ENCODE measurements around the gene NPC2.
"Not testable (repeated sequence)": the region's sequence is repeated elsewhere in the genome, so short reads cannot be mapped to it uniquely, and the experiment has no call there.

Gene NPC2

GRCh38 chr14:74454397-74454796 lies 38.7 kb downstream of the NPC2 start:
- not testable (repeated sequence) for H3K36me3 ChIP-seq (ENCODE audit: control insufficient read depth, insufficient read depth, low read length); H3K18ac ChIP-seq (ENCODE audit: low read length); H3K79me1 ChIP-seq (ENCODE audit: low read length); H4K5ac ChIP-seq (ENCODE audit: low read length); H3K27ac ChIP-seq (ENCODE audit: low read depth, low read length); H2AK5ac ChIP-seq (ENCODE audit: low read length); H2BK5ac ChIP-seq (ENCODE audit: low read length); H3K4ac ChIP-seq (ENCODE audit: low read depth, low read length); DNase-seq; H3K4me1 ChIP-seq (ENCODE audit: control insufficient read depth, low read depth, low read length); H3K9ac ChIP-seq (ENCODE audit: low read length); H3K4me3 ChIP-seq (ENCODE audit: low read length); H3K27me3 ChIP-seq (ENCODE audit: insufficient read depth, low read length, poor library complexity); H2BK15ac ChIP-seq (replicated peaks; ENCODE audit: low read depth); H3K4me2 ChIP-seq (ENCODE audit: low read length); H2BK120ac ChIP-seq (ENCODE audit: low read depth, low read length); H3K23ac ChIP-seq (ENCODE audit: low read length); H3K79me2 ChIP-seq (ENCODE audit: control insufficient read depth, insufficient read depth, low read length); H3K56ac ChIP-seq (ENCODE audit: low read length); H4K8ac ChIP-seq (ENCODE audit: low read depth, low read length)
- WGBS (ENCODE audit: extremely low coverage, insufficient coverage, low lambda C conversion rate), result no CpG with 5 or more reads among the region's 5 CpGs

- H2AK5ac ChIP-seq (ENCODE audit: low read length), result no peak overlapping the region
- H3K36me3 ChIP-seq (ENCODE audit: control insufficient read depth, insufficient read depth, low read length), result no peaks in the 10 kb centered on the region
- H3K56ac ChIP-seq (ENCODE audit: low read length), result no peak overlapping the region
- no peak overlapping the region for H3K18ac ChIP-seq (ENCODE audit: low read length)
- H3K4me2 ChIP-seq (ENCODE audit: low read length), result no peak overlapping the region
- H3K79me2 ChIP-seq (ENCODE audit: control insufficient read depth, insufficient read depth, low read length), result no peaks in the 10 kb centered on the region
- H2BK5ac ChIP-seq (ENCODE audit: low read length), result no peak overlapping the region
- no peaks in the 10 kb centered on the region for H3K27me3 ChIP-seq (ENCODE audit: insufficient read depth, low read length, poor library complexity)
- no CpG with 5 or more reads among the region's 3 CpGs for WGBS (ENCODE audit: extremely low coverage, insufficient coverage, low lambda C conversion rate)
- no peak overlapping the region for H4K8ac ChIP-seq (ENCODE audit: low read depth, low read length)
- peak; percentile 83 for DNase-seq
- H2BK15ac ChIP-seq (replicated peaks; ENCODE audit: low read depth), result no peak overlapping the region
- H3K9ac ChIP-seq (ENCODE audit: low read length), result no peak overlapping the region
- no peaks in the 10 kb centered on the region for H3K79me1 ChIP-seq (ENCODE audit: low read length)
- no peak overlapping the region for H3K27ac ChIP-seq (ENCODE audit: low read depth, low read length)
- peaks cover 6% of the 10 kb centered on the region for H3K4me1 ChIP-seq (ENCODE audit: control insufficient read depth, low read depth, low read length)
- no peak overlapping the region for H2BK120ac ChIP-seq (ENCODE audit: low read depth, low read length)
- no peak overlapping the region for H3K4ac ChIP-seq (ENCODE audit: low read depth, low read length)
- no peak overlapping the region for H3K4me3 ChIP-seq (ENCODE audit: low read length)
- no peak overlapping the region for H3K23ac ChIP-seq (ENCODE audit: low read length)
- no peak overlapping the region for H4K5ac ChIP-seq (ENCODE audit: low read length)
Observed at GRCh38 chr14:74444866-74445265, 48.2 kb downstream of the NPC2 start.

GRCh38 chr14:74442757-74443156 lies 50.3 kb downstream of the NPC2 start:
- H2BK5ac ChIP-seq (ENCODE audit: low read length), result peak overlapping the region; percentile 61
- H3K9ac ChIP-seq (ENCODE audit: low read length), result no peak overlapping the region
- no peak overlapping the region for H2AK5ac ChIP-seq (ENCODE audit: low read length)
- DNase-seq, result no peak
- no peaks in the 10 kb centered on the region for H3K36me3 ChIP-seq (ENCODE audit: control insufficient read depth, insufficient read depth, low read length)
- no peak overlapping the region for H3K23ac ChIP-seq (ENCODE audit: low read length)
- peaks cover 8% of the 10 kb centered on the region for H3K4me1 ChIP-seq (ENCODE audit: control insufficient read depth, low read depth, low read length)
- H4K5ac ChIP-seq (ENCODE audit: low read length), result no peak overlapping the region
- H2BK120ac ChIP-seq (ENCODE audit: low read depth, low read length), result no peak overlapping the region
- peak overlapping the region; percentile 79 for H3K27ac ChIP-seq (ENCODE audit: low read depth, low read length)
- H3K4me2 ChIP-seq (ENCODE audit: low read length), result no peak overlapping the region
- no peak overlapping the region for H3K4me3 ChIP-seq (ENCODE audit: low read length)
- H3K4ac ChIP-seq (ENCODE audit: low read depth, low read length), result no peak overlapping the region
- no peaks in the 10 kb centered on the region for H3K27me3 ChIP-seq (ENCODE audit: insufficient read depth, low read length, poor library complexity)
- no peak overlapping the region for H4K8ac ChIP-seq (ENCODE audit: low read depth, low read length)
- H2BK15ac ChIP-seq (replicated peaks; ENCODE audit: low read depth), result no peak overlapping the region
- no peaks in the 10 kb centered on the region for H3K79me1 ChIP-seq (ENCODE audit: low read length)
- H3K79me2 ChIP-seq (ENCODE audit: control insufficient read depth, insufficient read depth, low read length), result no peaks in the 10 kb centered on the region
- peak overlapping the region; percentile 29 for H3K18ac ChIP-seq (ENCODE audit: low read length)
- H3K56ac ChIP-seq (ENCODE audit: low read length), result peak overlapping the region; percentile 77

GRCh38 chr14:74441113-74441512 lies 52.0 kb downstream of the NPC2 start:
- Histone ChIP-seq H3K4me2 (ENCODE audit: low read length) (no peak overlapping the region), H3K23ac (ENCODE audit: low read length) (no peak overlapping the region), H3K4ac (ENCODE audit: low read depth, low read length) (peak overlapping the region; percentile 37), H3K79me2 (ENCODE audit: control insufficient read depth, insufficient read depth, low read length) (no peaks in the 10 kb centered on the region), H2BK15ac (replicated peaks; ENCODE audit: low read depth) (peak overlapping the region; percentile 6), H3K56ac (ENCODE audit: low read length) (peak overlapping the region; percentile 28), H3K36me3 (ENCODE audit: control insufficient read depth, insufficient read depth, low read length) (no peaks in the 10 kb centered on the region), H3K4me3 (ENCODE audit: low read length) (no peak overlapping the region), H2AK5ac (ENCODE audit: low read length) (no peak overlapping the region), H3K18ac (ENCODE audit: low read length) (peak overlapping the region; percentile 94), H3K27ac (ENCODE audit: low read depth, low read length) (peak overlapping the region; percentile 59), H3K9ac (ENCODE audit: low read length) (peak overlapping the region; percentile 15), H3K79me1 (ENCODE audit: low read length) (no peaks in the 10 kb centered on the region), H4K5ac (ENCODE audit: low read length) (no peak overlapping the region), H3K27me3 (ENCODE audit: insufficient read depth, low read length, poor library complexity) (no peaks in the 10 kb centered on the region), H2BK120ac (ENCODE audit: low read depth, low read length) (peak overlapping the region; percentile 76), H4K8ac (ENCODE audit: low read depth, low read length) (no peak overlapping the region), H2BK5ac (ENCODE audit: low read length) (no peak overlapping the region), H3K4me1 (ENCODE audit: control insufficient read depth, low read depth, low read length) (peaks cover 8% of the 10 kb centered on the region)
- no CpG with 5 or more reads among the region's 3 CpGs for WGBS (ENCODE audit: extremely low coverage, insufficient coverage, low lambda C conversion rate)
- DNase-seq, result no peak

- no peak overlapping the region for H2BK120ac ChIP-seq (ENCODE audit: low read depth, low read length)
- H3K56ac ChIP-seq (ENCODE audit: low read length), result no peak overlapping the region
- peak; percentile 84 for DNase-seq
- H3K18ac ChIP-seq (ENCODE audit: low read length), result no peak overlapping the region
- no peak overlapping the region for H4K8ac ChIP-seq (ENCODE audit: low read depth, low read length)
- no peaks in the 10 kb centered on the region for H3K27me3 ChIP-seq (ENCODE audit: insufficient read depth, low read length, poor library complexity)
- no peaks in the 10 kb centered on the region for H3K79me1 ChIP-seq (ENCODE audit: low read length)
- H2AK5ac ChIP-seq (ENCODE audit: low read length), result no peak overlapping the region
- WGBS (ENCODE audit: extremely low coverage, insufficient coverage, low lambda C conversion rate), result no CpG with 5 or more reads among the region's 3 CpGs
- no peak overlapping the region for H4K5ac ChIP-seq (ENCODE audit: low read length)
- H3K23ac ChIP-seq (ENCODE audit: low read length), result no peak overlapping the region
- no peak overlapping the region for H2BK5ac ChIP-seq (ENCODE audit: low read length)
- no peak overlapping the region for H3K4me3 ChIP-seq (ENCODE audit: low read length)
- no peak overlapping the region for H3K27ac ChIP-seq (ENCODE audit: low read depth, low read length)
- H3K79me2 ChIP-seq (ENCODE audit: control insufficient read depth, insufficient read depth, low read length), result no peaks in the 10 kb centered on the region
- H3K36me3 ChIP-seq (ENCODE audit: control insufficient read depth, insufficient read depth, low read length), result no peaks in the 10 kb centered on the region
- H3K4ac ChIP-seq (ENCODE audit: low read depth, low read length), result no peak overlapping the region
- H3K4me1 ChIP-seq (ENCODE audit: control insufficient read depth, low read depth, low read length), result peaks cover 8% of the 10 kb centered on the region
- no peak overlapping the region for H3K9ac ChIP-seq (ENCODE audit: low read length)
- H2BK15ac ChIP-seq (replicated peaks; ENCODE audit: low read depth), result no peak overlapping the region
- no peak overlapping the region for H3K4me2 ChIP-seq (ENCODE audit: low read length)
Observed at GRCh38 chr14:74438351-74438915, 54.7 kb downstream of the NPC2 start.

GRCh38 chr14:74437496-74438053 lies 55.5 kb downstream of the NPC2 start:
- Histone ChIP-seq H2BK120ac (ENCODE audit: low read depth, low read length) (no peak overlapping the region), H3K4me1 (ENCODE audit: control insufficient read depth, low read depth, low read length) (peaks cover 2% of the 10 kb centered on the region), H3K79me1 (ENCODE audit: low read length) (no peaks in the 10 kb centered on the region), H3K4me3 (ENCODE audit: low read length) (no peak overlapping the region), H4K8ac (ENCODE audit: low read depth, low read length) (no peak overlapping the region), H3K9ac (ENCODE audit: low read length) (no peak overlapping the region), H3K27ac (ENCODE audit: low read depth, low read length) (no peak overlapping the region), H4K5ac (ENCODE audit: low read length) (no peak overlapping the region), H3K56ac (ENCODE audit: low read length) (no peak overlapping the region), H3K4me2 (ENCODE audit: low read length) (no peak overlapping the region), H3K36me3 (ENCODE audit: control insufficient read depth, insufficient read depth, low read length) (no peaks in the 10 kb centered on the region), H2AK5ac (ENCODE audit: low read length) (no peak overlapping the region), H2BK15ac (replicated peaks; ENCODE audit: low read depth) (no peak overlapping the region), H2BK5ac (ENCODE audit: low read length) (no peak overlapping the region), H3K23ac (ENCODE audit: low read length) (no peak overlapping the region), H3K27me3 (ENCODE audit: insufficient read depth, low read length, poor library complexity) (no peaks in the 10 kb centered on the region), H3K4ac (ENCODE audit: low read depth, low read length) (no peak overlapping the region), H3K18ac (ENCODE audit: low read length) (no peak overlapping the region), H3K79me2 (ENCODE audit: control insufficient read depth, insufficient read depth, low read length) (no peaks in the 10 kb centered on the region)
- peak; percentile 64 for DNase-seq
- no CpG with 5 or more reads among the region's 3 CpGs for WGBS (ENCODE audit: extremely low coverage, insufficient coverage, low lambda C conversion rate)
